NCI-H2107 treated with DMSO at 0.1 percent for 48 hours (cell line): ENCODE results near the gene UBE2I.
"Not testable (repeated sequence)": the region's sequence is repeated elsewhere in the genome, so short reads cannot be mapped to it uniquely, and the experiment has no call there.

Source experiments
- DNase-seq: peaks from one replicate; lab custom pipeline; 2025; ENCODE audit not compliant: unreplicated experiment; lab: John Stamatoyannopoulos, UW

Gene UBE2I

DNA sequence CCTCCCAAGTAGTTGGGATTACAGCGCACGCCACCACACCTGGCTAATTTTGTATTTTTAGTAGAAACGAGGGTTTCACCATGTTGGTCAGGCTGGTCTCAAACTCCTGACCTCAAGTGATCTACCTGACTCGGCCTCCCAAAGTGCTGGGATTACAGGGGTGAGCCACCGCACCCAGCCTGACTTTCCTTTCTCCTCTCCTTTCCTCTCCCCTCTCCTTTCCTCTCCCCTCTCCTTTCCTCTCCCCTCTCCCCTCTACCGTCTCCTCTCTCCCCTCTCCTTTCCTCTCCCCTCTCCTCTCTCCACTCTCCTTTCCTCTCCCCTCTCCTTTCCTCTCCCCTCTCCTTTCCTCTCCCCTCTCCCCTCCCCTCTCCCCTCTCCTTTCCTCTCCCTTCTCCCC is 17.2 kb upstream of the UBE2I start:
- not testable (repeated sequence) for DNase-seq

DNA sequence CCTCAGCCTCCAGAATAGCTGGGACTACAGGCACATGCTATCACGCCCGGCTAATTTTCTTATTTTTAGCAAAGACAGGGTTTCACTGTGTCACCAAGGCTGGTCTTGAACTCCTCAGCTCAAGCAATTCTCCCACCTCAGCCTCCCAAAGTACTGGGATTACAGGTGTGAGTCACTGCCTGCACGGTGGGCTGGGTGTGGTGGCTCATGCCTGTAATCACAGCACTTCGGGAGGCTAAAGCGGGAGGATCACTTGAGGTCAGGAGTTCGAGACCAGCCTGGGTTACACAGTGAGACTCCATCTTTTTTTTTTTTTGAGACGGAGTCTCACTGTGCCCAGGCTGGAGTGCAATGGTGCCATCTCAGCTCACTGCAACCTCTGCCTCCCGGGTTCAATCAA is 16.6 kb upstream of the UBE2I start:
- not testable (repeated sequence) for DNase-seq

DNA sequence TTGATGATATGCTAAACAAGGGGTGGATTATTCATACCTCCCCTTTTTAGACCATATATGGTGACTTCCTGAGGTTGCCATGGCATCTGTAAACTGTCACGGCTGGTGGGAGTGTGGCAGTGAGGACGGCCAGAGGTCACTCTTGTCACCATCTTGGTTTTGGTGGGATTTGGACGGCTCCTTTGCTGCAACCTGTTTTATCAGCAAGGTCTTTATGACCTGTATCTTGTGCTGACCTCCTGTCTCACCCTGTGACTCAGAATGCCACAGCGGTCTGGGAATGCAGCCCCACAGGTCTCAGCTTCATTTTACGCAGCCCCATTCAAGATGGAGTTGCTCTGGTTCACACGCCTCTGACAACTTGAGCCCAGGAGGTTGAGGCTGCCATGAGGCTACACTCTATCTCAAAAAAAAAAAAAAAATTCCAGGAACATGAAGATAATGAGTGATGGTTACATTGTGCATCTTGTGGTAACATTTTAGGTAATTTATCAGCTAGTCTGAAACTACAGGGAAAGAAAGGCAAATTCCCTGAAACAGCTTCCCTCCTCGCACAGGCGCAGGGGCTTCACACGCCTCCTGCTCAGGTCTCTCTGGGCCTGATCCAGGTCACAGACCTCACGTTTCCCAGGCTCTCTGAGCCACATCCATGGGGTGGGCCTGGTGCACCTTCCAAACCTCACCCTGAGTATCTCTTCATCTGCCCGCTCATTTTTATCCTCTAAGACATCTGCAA is 15.3 kb upstream of the UBE2I start:
- no peak for DNase-seq

DNA sequence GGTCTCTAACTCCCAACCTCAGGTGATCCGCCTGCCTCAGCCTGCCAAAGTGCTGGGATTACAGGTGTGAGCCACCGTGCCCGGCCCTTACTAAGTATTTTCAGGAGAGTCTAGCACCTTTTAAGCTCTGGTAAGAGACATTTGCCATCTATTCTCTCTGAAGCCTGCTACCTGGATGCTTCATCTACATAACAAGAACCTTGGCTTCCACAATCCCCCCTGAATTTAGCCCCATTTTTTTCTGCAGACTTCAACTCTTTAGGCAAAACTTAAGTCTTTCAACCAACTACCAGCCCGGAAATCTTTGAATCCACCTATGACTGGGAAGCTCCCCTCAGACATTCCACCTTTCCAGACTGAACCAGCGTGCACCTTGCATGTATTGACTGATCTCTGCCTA is 14.0 kb upstream of the UBE2I start:
- no peak for DNase-seq

- not testable (repeated sequence) for DNase-seq
These were observed 12.8 kb upstream of the UBE2I start for GRCh38 chr16:1296688-1297017.

DNA sequence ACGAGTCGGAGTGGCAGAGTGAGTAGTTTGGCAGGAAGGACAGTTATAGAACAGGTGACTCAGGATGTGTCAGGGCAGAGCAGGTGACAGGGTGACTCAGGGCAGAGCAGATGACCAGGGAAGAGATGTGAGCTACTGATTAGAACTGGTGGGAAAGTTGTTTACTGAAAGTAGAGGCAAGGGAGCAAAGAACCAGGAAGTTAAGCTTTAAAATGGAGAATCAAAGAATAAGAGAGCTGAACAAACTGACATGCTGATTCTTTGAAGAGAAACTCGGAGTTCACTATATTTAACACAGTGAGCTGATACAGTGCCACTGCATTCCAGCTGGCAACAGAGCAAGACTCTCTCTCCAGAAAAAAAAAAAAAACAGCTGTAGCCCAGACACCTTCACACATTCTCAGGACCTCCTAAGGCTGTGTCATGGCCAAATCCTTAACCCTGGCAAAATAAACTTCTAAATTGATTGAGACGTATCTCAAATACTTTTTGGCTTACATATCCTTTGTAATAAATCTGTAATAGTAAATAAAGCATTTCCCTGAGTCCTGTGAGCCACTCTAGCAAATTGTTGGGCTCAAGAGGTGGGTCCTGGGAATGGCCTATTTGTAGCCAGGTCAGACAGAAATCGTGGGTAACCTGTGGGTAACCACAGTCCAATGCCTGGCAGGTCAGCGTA is 12.3 kb upstream of the UBE2I start:
- peak; percentile 7 for DNase-seq

GRCh38 chr16:1298406-1298805 is 11.0 kb upstream of the UBE2I start:
- DNase-seq = no peak

DNA sequence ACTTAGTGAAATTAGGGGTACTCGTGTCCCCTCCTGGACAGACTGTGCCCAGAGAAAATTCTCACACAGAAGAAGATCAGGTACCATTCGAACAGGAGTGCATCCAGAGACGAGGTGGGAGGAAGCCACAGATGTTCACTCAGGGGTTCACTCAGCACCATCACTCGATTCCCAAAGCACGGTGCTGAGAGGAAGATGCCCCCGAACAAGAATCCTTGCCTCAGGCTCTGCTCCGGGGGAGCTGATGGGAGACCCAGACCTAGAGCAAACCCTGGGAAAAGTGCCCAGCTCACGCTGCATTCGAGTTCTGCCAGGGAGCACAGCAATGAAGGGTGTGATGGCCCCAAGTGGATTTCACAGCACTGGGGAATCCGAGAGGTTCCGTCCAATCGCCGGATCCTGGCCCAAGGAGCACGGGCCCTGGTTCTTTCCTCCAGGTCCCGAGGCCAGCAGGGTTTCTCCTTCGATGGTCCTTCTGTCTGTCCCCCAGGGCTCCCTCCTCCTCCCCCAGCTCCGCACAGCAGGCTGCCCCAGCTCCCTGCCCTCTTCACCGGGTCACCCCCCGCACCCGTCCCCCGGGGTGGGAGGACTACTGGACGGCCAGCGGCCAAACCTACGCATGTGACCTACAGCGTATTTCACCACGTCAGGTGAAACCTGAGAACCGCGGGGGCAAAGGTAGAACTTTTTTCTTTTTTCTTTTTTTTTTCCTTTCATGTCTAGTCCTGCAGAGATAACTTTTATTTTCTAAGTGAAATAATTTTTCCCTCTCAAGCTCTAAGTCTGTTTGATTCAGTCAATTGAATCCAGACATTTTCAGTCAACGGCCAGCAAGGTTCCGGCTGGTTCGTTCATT is 10.2 kb upstream of the UBE2I start:
- no peak for DNase-seq

- no peak for DNase-seq
These were observed 9.6 kb upstream of the UBE2I start for GRCh38 chr16:1299868-1300203.

DNA sequence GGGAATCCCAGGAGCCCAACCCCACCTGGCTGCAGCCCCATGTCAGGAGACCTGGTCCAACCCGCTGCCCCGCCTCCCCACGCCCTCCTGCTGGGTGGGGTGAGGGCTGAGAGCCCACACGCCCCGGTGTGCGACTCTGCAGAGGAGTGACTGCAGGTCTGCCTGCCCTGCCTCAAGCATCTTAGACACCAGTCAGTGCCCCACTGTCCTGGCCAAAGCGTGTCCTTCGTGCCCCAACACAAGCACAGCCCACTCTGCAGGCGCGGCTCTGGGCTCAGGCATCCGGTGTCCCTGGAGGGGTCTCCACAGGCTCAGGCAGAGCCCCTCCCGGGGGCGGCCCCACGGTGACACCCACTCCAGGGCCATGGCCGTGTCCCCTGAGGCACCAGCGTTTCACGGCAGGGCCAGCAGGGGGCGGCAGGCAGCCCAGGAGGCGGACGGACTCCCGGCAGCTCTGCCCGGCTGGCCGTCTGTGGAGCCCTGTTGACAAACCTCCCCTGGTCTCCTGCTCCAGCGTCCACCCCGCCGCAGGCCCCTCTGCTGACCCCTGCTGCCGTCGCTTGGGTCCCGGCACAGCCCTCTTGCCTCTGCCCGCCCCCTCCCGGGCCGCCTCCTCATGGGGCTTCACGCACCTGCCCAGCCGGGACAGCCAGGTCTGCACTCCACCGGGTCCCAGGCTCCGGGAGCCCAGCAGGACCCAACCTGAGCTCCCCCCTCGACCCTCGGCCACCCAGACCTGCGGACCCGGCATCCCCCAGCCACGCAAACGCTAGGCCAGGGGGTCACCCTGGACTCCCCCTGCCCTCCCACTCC is 8.6 kb upstream of the UBE2I start:
- no peak for DNase-seq

DNA sequence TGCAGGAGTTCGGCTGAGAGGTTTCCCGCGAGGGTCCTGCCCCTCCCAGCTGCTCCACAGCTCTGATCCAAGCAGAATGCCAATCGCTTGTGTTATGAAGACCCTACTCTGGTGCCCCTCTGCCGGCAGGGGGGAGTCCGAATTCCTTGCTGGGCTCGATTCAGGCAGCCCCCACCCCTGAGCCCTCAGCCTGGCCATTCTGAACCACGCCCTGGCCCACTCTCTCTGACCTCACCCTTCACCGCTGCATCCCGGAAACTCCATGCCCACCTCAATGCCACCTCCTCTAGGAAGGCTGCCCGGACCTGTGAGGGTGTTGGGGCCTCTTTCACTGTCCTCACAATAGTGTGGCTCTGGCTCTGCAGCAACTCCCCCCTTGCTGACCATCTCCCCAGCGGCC is 7.9 kb upstream of the UBE2I start:
- DNase-seq = no peak

DNA sequence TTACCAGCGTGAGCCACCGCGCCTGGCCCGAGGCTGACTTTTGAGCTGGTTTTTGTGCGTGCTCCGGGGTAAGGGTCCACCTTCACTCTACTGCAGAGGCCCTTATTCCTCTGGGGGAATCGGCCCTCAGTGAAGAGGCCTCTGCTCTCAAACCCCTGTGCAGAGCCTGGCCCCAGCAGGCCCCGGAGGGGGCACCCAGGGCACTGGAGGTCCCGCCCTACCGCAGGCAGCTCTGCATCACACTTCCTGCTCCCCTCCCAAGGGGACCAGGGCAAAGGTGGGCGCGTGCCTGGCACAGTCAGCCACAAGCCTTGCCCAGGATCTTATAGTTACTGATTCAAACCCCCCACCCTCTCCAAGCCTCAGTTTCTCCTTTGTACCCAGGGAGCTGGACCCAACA is 3.6 kb upstream of the UBE2I start:
- DNase-seq = no peak

DNA sequence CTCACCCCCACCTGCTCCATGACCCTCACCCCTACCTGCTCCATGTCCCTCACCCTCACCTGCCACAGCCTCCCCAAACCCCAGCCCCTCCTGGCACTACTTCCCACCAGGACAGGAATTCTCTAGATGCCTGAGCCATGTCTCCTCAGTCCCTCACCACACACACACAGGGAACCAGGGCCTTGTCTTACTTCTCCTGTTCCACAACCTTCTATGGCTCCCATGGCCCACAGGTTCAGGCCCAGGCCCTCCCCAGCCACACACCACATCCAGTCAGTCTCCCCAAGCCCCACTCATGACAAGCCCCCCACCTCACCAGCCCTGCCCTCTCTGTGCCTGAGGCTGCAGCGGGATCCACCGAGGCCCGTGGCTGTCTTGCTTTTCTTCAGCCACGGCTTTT is 3.1 kb upstream of the UBE2I start:
- no peak for DNase-seq

- DNase-seq = no peak
These were observed 1.1 kb upstream of the UBE2I start for GRCh38 chr16:1308036-1308976.

- peak; percentile 11 for DNase-seq
These were observed 724 bp downstream of the UBE2I start for GRCh38 chr16:1309888-1310831.

GRCh38 chr16:1310832-1311200 is 1.4 kb downstream of the UBE2I start:
- DNase-seq = no peak

- DNase-seq = no peak
These were observed 1.8 kb downstream of the UBE2I start for GRCh38 chr16:1311212-1311737.

- no peak for DNase-seq
These were observed 2.5 kb downstream of the UBE2I start for GRCh38 chr16:1311738-1312466.
